ENCODE data around the gene RPTOR. TPM values are rescaled to one million over a fixed set of nuclear protein-coding genes. Genes with fewer than 3 reads are reported as not detected.

Gene RPTOR
- polyA plus RNA-seq, 1 donor from 2014 or later = 8.0 TPM

- Histone ChIP-seq H3K79me2 (replicated peaks; ENCODE audit: insufficient read depth, low read length) (no peaks in the 10 kb centered on the region), H4K20me1 (ENCODE audit: insufficient read depth) (no peaks in the 10 kb centered on the region), H3F3A (ENCODE audit: insufficient read depth, low read length, poor library complexity, severe bottlenecking) (no peaks in the 10 kb centered on the region), H3K9me3 (ENCODE audit: low read length) (no peaks in the 10 kb centered on the region), H3K27ac (ENCODE audit: low read length) (no peak overlapping the region), H3K36me3 (ENCODE audit: insufficient read depth, low read length) (no peaks in the 10 kb centered on the region), H3K4me2 (ENCODE audit: low read length) (no peak overlapping the region), H2AFZ (ENCODE audit: low read depth, low read length) (no peak overlapping the region), H3K4me3 (ENCODE audit: low read length) (no peak overlapping the region), H3K27me3 (ENCODE audit: insufficient read depth, low read depth, low read length) (no peaks in the 10 kb centered on the region), H3K9ac (ENCODE audit: low read length) (no peak overlapping the region), H3K9me2 (ENCODE audit: insufficient read depth, low read length) (no peaks in the 10 kb centered on the region)
- TF ChIP-seq RAD21 (conservative IDR thresholded peaks at IDR 0.05) (no peak), TAF1 (IDR thresholded peaks at IDR 0.05; ENCODE audit: low read depth) (no peak), CTCF (IDR thresholded peaks at IDR 0.05; ENCODE audit: poor library complexity, severe bottlenecking) (no peak), POLR2AphosphoS5 (IDR thresholded peaks at IDR 0.05) (no peak), EZH2 (IDR thresholded peaks at IDR 0.05; ENCODE audit: borderline replicate concordance, insufficient read depth, low read length, poor library complexity, severe bottlenecking) (no peak), MXI1 (conservative IDR thresholded peaks at IDR 0.05; ENCODE audit: poor library complexity, severe bottlenecking) (no peak), REST (IDR thresholded peaks at IDR 0.05; ENCODE audit: borderline replicate concordance) (no peak), EP300 (conservative IDR thresholded peaks at IDR 0.05; ENCODE audit: poor library complexity, severe bottlenecking) (no peak), SMC3 (conservative IDR thresholded peaks at IDR 0.05; ENCODE audit: poor library complexity) (no peak)
Measured at GRCh38 chr17:80683625-80684104, 139.0 kb downstream of the RPTOR start.

GRCh38 chr17:80687839-80688238 is 143.2 kb downstream of the RPTOR start:
- Histone ChIP-seq H2AFZ (ENCODE audit: low read depth, low read length) (no peak overlapping the region), H3K9me2 (ENCODE audit: insufficient read depth, low read length) (no peaks in the 10 kb centered on the region), H3K79me2 (replicated peaks; ENCODE audit: insufficient read depth, low read length) (no peaks in the 10 kb centered on the region), H3F3A (ENCODE audit: insufficient read depth, low read length, poor library complexity, severe bottlenecking) (no peaks in the 10 kb centered on the region), H3K9me3 (ENCODE audit: low read length) (no peaks in the 10 kb centered on the region), H3K4me2 (ENCODE audit: low read length) (no peak overlapping the region), H4K20me1 (ENCODE audit: insufficient read depth) (no peaks in the 10 kb centered on the region), H3K27ac (ENCODE audit: low read length) (no peak overlapping the region), H3K9ac (ENCODE audit: low read length) (no peak overlapping the region), H3K36me3 (ENCODE audit: insufficient read depth, low read length) (no peaks in the 10 kb centered on the region), H3K4me3 (ENCODE audit: low read length) (no peak overlapping the region), H3K27me3 (ENCODE audit: insufficient read depth, low read depth, low read length) (no peaks in the 10 kb centered on the region)
- TF ChIP-seq POLR2AphosphoS5 (IDR thresholded peaks at IDR 0.05) (no peak), EZH2 (IDR thresholded peaks at IDR 0.05; ENCODE audit: borderline replicate concordance, insufficient read depth, low read length, poor library complexity, severe bottlenecking) (no peak), REST (IDR thresholded peaks at IDR 0.05; ENCODE audit: borderline replicate concordance) (no peak), EP300 (conservative IDR thresholded peaks at IDR 0.05; ENCODE audit: poor library complexity, severe bottlenecking) (no peak), RAD21 (conservative IDR thresholded peaks at IDR 0.05) (no peak), SMC3 (conservative IDR thresholded peaks at IDR 0.05; ENCODE audit: poor library complexity) (no peak), MXI1 (conservative IDR thresholded peaks at IDR 0.05; ENCODE audit: poor library complexity, severe bottlenecking) (no peak), CTCF (IDR thresholded peaks at IDR 0.05; ENCODE audit: poor library complexity, severe bottlenecking) (no peak), TAF1 (IDR thresholded peaks at IDR 0.05; ENCODE audit: low read depth) (no peak)
